GM12878 (cell line): ENCODE measurements around the gene CFAP410.

Experiments
- CHD2 ChIP-seq: IDR thresholded peaks from 2 replicates; pipeline ENCODE4 v1.6.1; 2011; ENCODE audit warnings: low read depth, low read length, improper control_type of control experiment, borderline replicate concordance
- CHD4 ChIP-seq: fragments of 200-600 bp; sonication (generic); IDR thresholded peaks from 2 replicates; pipeline ENCODE4 v1.6.1; 2016; ENCODE audit warnings: mild to moderate bottlenecking
- EED ChIP-seq: sonication (generic); IDR thresholded peaks from 2 replicates; pipeline ENCODE4 v1.6.1; 2016; ENCODE audit warnings: antibody characterized with exemption, low read depth
- HCFC1 ChIP-seq: fragments of 150-350 bp; IDR thresholded peaks from 2 replicates; pipeline ENCODE4 v1.6.1; 2014; ENCODE audit warnings: low read length
- HDAC2 ChIP-seq: fragments of 200-600 bp; sonication (generic); IDR thresholded peaks from 2 replicates; pipeline ENCODE4 v1.6.1; 2017
- HDGF ChIP-seq: fragments of 450-650 bp; IDR thresholded peaks from 2 replicates; pipeline ENCODE4 v1.6.1; 2016; ENCODE audit warnings: antibody characterized with exemption
- MAX ChIP-seq: IDR thresholded peaks from 2 replicates; pipeline ENCODE4 v1.6.1; 2012; ENCODE audit warnings: low read depth, low read length, improper control_type of control experiment
- NFIC ChIP-seq: IDR thresholded peaks from 2 replicates; pipeline ENCODE4 v1.6.1; 2012; ENCODE audit warnings: low read depth, mild to moderate bottlenecking, inconsistent platforms, low read length, moderate library complexity
- POLR2AphosphoS2 ChIP-seq: IDR thresholded peaks from 2 replicates; pipeline ENCODE4 v1.6.1; 2011; ENCODE audit warnings: low read depth, mild to moderate bottlenecking, low read length, improper control_type of control experiment, moderate library complexity
- SPI1 ChIP-seq: IDR thresholded peaks from 2 replicates; pipeline ENCODE4 v1.6.1; 2011; ENCODE audit warnings: low read depth, mild to moderate bottlenecking, low read length, moderate library complexity, borderline replicate concordance; ENCODE audit not compliant: insufficient read depth
- TAF1 ChIP-seq: IDR thresholded peaks from 2 replicates; pipeline ENCODE4 v1.6.1; 2011; ENCODE audit warnings: mild to moderate bottlenecking, low read depth, low read length, borderline replicate concordance
- TF ChIP-seq, protein P1 (sequence below): IDR thresholded peaks from 2 replicates; pipeline ENCODE4 v1.6.1; 2012; ENCODE audit warnings: low read depth, low read length, improper control_type of control experiment
- TF ChIP-seq, protein P2 (sequence below), 3 experiments: IDR thresholded peaks in 2 of 3; conservative IDR thresholded peaks in 1 of 3; 2 replicates each; pipeline ENCODE4 v1.5.1; 2011; ENCODE audit warnings: low read depth in 3 of 3, low read length in 3 of 3, mild to moderate bottlenecking in 3 of 3, control low read depth in 2 of 3, moderate library complexity in 2 of 3, inconsistent platforms in 1 of 3, mixed read lengths in 1 of 3; ENCODE audit not compliant: control insufficient read depth in 2 of 3, insufficient read depth in 1 of 3; ENCODE audit errors: extremely low read depth in 1 of 3

DNA sequence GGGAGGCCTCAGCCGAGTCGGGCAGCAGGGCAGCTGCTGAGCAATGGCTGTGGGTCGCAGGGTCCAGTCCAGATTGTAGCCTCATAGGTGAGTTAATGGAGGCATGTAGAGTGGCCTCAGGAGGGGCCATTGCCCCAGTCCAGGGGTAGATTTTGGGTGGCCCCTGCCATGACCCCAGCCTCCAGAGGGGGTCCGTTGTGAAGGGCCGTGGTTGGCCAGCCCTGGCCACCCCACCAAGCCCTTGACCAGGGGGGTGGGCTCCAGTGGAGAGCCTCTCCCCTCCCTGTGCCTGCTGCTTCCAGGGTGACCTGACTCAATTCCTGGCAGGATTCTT, 40.3 kb upstream of the CFAP410 start:
- TF ChIP-seq, protein P1, sequence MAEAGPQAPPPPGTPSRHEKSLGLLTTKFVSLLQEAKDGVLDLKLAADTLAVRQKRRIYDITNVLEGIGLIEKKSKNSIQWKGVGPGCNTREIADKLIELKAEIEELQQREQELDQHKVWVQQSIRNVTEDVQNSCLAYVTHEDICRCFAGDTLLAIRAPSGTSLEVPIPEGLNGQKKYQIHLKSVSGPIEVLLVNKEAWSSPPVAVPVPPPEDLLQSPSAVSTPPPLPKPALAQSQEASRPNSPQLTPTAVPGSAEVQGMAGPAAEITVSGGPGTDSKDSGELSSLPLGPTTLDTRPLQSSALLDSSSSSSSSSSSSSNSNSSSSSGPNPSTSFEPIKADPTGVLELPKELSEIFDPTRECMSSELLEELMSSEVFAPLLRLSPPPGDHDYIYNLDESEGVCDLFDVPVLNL: no peak
- TF ChIP-seq HDAC2 (no peak), POLR2AphosphoS2 (no peak), CHD2 (no peak), HDGF (no peak), TAF1 (no peak), SPI1 (no peak), EED (no peak), MAX (no peak), CHD4 (no peak), HCFC1 (no peak), NFIC (no peak)
- TF ChIP-seq, protein P2, sequence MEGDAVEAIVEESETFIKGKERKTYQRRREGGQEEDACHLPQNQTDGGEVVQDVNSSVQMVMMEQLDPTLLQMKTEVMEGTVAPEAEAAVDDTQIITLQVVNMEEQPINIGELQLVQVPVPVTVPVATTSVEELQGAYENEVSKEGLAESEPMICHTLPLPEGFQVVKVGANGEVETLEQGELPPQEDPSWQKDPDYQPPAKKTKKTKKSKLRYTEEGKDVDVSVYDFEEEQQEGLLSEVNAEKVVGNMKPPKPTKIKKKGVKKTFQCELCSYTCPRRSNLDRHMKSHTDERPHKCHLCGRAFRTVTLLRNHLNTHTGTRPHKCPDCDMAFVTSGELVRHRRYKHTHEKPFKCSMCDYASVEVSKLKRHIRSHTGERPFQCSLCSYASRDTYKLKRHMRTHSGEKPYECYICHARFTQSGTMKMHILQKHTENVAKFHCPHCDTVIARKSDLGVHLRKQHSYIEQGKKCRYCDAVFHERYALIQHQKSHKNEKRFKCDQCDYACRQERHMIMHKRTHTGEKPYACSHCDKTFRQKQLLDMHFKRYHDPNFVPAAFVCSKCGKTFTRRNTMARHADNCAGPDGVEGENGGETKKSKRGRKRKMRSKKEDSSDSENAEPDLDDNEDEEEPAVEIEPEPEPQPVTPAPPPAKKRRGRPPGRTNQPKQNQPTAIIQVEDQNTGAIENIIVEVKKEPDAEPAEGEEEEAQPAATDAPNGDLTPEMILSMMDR (IDR thresholded peaks at IDR 0.05 in 2 of 3, conservative IDR thresholded peaks at IDR 0.05 in 1 of 3; ENCODE audit: control insufficient read depth in 2 of 3, extremely low read depth in 1 of 3, insufficient read depth in 1 of 3, low read depth in 3 of 3, low read length in 3 of 3): no peak
